GM18517 (cell line): ENCODE results near the gene LYRM1.
"Not testable (repeated sequence)": the region's sequence is repeated elsewhere in the genome, so short reads cannot be mapped to it uniquely, and the experiment has no call there.

Source experiments
- ATAC-seq: cut with Tn5 transposase; IDR thresholded peaks from one replicate; pipeline ENCODE4 v1.9.1; 2021; ENCODE audit warnings: mild to moderate bottlenecking, moderate library complexity; ENCODE audit not compliant: unreplicated experiment

LYRM1 gene

DNA sequence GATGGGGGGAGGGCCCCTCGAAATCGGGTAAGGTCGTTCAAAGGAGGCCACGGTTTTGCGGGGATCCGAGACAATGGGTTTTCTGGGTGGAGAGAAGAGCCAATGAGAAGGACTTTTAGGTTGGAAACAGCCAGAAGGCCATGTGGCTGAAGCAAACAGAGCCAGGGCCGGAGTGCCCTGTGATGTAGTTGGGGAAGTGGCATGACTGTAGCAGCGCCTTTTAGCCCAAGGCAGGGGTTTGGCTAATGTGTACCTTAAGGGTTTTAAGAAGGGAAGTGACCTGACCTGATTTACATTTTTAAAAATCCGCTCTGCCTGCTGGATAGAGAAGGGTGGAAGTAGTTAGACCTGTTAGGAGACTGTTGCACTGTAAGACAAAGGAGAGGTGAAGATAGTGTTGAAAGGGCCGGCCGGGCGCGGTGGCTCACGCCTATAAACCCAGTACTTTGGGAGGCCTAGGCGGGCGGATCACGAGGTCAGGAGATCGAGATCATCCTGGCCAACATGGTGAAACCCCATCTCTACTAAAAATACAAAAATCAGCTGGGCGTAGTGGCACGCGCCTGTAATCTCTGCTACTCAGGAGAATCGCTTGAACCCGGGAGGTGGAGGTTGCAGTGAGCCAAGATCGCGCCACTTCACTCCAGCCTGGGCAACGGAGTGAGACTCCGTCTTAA lies 1.0 kb downstream of the LYRM1 start:
- peak; percentile 18 for ATAC-seq

DNA sequence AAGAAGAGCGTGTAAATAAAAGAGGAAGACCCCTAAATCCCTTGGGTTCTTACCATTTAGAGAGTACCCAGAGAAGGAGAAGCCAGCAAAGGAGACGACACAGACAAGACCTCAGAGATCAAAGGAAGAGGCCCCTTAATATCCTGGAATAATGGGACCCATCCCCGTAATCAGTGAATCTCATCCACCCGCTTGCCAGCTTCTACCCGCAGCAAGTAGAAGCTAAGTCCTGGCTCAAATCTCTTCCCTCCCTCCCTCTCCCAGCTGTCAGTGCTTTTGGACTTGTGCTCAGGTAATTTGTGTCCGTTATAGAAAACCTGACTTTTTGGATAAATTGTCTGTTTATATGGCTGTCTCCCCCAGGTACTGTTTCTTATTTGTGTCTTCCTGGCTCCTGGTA lies 1.9 kb downstream of the LYRM1 start:
- ATAC-seq, result no peak

DNA sequence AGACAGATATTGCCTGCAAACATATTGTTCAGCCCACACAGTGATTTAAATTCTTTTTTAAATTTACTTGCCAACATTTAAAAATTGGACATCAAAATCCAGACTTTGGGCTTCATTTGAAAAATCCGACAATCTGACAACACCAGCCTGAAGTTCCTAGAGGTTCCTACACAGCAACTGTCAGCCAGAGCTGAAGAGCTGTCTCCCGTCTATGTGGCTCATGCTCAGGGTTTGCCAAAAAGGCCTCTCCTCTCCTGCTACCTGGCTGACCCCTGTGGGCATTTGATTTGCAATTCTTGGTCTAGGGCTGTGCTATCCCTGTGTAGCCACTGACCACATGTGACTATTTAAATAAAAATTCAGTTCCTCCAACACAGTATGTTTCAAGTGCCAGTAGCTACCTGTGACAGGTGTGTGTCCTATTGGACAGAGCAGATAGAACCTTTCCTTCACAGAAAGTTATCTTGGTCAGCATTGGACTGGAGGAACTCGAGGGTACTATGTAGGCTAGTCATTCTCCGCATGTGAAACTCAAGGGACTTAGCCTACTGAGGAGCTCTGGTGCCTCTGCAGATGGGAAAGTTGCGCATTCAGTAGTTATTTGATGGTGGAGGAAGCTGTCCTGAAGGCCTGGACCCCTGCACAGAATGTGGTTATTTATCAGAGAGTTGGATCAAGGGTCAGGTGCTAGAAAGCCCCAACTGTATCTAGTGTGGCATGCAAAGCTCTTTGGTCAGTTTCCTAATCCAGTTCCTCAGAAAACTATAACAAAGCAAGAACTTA lies 2.7 kb downstream of the LYRM1 start:
- ATAC-seq, result no peak

GRCh38 chr16:20903899-20904506 lies 3.4 kb downstream of the LYRM1 start:
- ATAC-seq, result no peak

DNA sequence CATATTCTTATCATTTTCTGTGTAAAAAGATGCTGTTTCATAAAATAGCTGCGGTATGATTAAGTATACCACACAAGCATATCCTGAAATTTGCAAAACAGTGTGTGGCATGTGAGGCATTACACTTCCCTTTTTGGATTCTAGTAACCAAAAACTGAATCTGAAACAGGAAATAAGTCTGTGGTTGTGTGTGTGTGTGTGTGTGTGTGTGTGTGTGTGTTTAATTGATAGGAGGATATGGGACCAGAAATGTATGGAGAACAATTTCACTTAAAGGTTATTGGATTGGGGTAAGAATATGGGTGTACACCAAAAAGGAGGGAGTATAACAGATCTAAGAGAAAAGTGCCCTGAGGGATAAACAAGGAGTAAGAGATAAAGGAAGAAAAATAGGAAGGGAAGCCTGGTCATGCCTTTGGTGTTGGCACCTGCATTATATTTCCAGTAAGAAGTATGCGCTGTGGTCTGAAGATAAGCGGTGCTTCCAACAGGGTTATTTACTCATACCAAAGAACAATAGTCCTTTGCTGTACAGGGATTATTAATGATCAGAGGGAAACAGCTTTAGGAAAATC lies 4.0 kb downstream of the LYRM1 start:
- no peak for ATAC-seq

DNA sequence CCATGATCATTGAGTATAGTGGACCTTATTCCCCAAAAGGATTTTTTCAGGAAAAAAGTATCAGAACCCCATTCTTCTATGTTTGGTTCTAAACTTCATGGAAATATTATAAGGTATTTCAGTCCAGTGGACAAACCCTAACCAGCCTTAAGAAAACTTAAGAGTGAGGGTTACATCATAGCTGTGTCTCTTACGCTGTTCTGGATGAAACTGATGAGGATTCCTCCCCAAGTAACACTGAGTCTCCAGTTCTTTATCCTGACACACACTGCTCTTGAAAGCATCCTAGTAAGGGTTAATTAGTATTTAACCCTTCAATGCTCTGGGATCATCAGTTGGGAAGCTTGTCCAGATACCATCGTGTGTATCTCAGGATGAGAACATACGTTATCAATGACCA lies 5.0 kb downstream of the LYRM1 start:
- no peak for ATAC-seq

DNA sequence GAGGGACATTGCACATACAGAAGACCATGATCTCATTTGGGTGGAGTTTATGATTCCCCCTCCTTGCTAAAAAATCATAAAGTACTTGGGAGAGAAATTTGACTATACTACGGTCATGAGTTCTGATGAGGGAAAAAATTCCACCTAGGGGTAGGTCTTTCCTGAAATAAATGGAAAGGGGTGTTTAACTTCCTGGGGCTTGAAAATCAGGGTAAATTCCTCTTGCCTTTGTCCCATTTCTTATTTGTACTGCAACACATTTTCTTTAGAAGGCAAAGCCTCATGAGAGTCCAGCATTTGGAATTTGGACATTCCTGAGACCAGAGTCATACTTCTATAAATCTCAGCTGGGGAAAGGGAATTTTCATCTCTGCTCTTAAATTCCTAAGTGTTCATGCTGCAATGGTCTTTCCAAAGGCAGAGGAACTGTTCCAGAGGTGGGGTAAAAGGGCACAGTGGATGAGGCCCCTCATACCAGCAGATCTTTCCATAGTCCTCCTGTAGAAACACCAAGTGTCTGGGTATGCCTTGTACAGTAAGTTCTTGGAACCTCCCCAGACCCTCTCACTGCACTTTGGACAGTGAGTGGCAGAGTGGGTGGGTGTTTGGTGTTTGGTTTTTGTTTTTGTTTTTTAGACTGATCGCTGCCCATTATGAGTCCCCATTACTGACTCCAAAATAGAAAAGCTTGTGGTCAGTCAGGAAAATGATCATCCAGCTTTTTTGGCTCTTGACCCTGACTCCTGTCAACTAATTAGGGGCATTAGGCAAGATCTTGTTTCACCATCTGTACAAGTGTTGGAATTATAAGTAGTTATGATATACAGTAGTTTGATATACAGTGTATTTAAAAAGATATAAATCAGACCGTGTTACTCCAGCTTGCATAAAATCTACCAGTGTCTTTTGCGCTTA lies 6.0 kb downstream of the LYRM1 start:
- ATAC-seq, result no peak

DNA sequence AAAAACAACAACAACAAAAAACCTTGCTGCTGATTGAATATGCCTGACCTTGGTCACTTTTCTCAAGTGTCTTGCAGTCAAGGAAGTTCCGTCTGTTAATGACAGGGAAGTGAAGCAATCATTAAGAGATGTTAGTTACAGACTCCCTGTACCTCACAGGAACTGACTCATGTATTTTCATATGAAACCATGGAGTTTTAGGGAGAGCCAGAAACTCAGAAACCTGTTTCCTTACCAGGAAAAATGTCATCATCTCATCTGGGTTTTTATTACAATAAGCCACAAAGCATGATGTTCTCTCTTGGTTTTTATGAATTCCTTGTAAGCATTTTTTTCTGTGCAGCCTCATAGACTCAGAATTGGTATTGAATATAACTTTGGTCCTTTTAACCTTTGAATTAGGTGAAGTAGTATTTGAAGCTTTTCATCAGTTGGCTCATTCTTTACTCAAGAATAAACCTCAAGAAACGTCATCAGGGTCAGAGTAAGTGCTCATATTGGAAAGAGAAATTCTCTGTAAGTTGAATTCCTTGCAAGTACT lies 10.3 kb downstream of the LYRM1 start:
- ATAC-seq, result no peak

GRCh38 chr16:20911361-20911760 lies 10.8 kb downstream of the LYRM1 start:
- no peak for ATAC-seq

DNA sequence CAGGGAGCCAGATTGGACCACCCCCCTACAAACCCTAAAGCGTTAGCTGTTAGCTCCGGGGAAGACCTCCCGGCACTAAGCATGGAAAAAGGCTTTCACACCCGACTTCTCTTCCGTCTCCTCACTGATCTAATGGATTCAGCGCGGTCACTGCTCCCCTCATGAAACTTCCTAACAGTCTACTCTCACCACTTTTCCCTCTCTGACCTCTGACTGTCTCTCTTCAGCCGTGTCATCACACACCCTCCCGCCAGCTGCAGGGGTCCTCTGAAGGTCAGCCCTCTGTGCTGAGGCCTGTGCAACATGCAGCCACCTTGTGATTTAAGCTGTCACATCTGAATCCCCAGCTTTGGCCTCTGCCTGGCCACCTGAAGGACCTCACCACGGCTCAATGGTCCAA lies 15.7 kb downstream of the LYRM1 start:
- no peak for ATAC-seq

GRCh38 chr16:20916942-20917341 lies 16.4 kb downstream of the LYRM1 start:
- ATAC-seq, result no peak

- ATAC-seq, result no peak
These were observed 18.1 kb downstream of the LYRM1 start for GRCh38 chr16:20918486-20919239.

DNA sequence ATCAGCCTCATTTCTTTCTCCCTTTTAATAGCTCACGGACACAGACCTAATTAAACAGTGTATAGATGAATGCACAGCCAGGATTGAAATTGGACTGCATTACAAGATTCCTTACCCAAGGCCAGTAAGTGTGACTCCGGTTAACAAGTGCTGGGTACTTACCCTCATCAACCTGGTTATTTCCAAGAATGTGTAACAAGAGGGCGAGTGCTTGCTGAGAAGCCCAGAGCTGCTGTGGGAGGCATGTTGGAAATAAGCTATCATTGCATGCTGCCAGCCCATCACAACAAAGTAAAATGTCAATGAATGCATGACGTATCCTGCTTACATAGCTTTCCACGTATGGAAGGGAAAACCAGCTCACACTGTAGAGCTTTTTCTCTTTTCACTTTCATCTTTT lies 19.5 kb downstream of the LYRM1 start:
- ATAC-seq, result no peak

GRCh38 chr16:20920799-20921198 lies 20.2 kb downstream of the LYRM1 start:
- ATAC-seq, result no peak

DNA sequence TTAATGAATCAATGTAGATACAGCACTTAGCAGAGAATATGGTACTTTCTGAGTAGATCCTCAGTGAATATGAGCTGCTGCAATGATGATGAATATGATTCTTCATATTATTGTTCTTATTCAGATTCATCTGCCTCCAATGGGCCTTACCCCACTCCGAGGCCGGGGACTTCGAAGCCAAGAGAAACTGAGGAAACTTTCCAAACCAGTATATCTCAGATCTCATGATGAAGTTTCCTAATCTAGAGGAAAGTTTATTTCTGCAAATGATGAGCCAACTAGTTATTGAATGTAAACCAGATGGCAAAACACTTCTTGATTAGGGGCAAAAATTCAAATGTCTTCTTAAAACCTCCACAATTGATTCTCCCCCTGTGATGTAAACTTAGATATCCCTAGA lies 23.3 kb downstream of the LYRM1 start:
- no peak for ATAC-seq

- ATAC-seq, result no peak
These were observed 25.2 kb downstream of the LYRM1 start for GRCh38 chr16:20925751-20926150.

DNA sequence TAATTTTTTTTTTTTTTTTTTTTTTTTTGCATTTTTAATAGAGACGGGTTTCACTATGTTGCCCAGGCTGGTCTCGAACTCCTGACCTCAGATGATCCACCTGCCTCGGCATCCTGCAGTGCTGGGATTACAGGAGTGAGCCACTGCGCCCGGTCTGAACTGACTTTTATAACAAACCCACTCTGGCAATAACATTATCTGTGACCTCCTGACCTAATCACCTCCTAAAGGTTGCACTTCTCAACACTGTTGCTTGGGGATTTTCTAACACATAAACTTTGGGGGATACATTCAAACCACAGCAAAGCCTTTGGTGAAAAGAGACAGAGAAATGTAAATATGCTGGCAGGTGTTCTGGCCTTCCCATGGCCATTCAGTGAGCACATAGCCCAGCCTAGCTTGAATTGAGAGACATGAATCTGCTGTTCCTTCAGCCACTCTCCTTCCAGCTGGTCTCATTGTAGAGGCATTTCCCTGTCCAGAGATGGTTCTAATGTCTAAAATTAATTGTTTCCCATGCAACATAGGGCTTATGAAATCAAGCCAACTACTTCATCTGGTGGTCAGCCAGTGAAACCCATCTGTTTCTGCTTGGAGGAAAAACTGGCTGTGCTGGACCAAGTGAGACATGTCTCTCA lies 28.3 kb downstream of the LYRM1 start:
- no peak for ATAC-seq

DNA sequence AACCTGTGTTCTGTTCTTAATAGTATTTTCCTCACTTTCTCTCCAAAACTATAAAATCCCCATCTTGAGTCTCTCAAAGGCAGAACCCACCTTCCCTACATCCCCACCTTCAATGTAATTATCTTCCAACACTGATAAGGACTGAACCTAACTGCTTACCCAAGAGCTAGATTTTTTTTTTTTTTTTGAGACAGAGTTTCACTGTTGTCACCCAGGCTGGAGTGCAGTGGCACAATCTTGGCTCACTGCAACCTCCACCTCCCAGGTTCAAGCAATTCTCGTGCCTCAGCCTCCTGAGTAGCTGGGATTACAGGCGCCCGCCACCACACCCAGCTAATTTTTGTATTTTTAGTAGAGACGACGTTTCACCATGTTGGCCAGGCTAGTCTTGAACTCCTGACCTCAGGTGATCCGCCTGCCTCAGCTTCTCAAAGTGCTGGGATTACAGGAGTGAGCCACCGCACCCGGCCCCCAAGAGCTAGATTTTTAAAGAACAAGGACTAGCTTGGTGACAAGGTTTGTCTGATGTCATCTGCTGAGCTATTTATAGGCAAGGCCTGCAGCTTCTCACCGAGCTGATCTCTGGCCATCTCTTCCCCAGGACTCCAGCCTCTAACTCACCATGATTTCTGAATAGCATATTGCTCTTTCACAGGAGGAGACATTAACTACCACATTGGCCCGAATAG lies 29.2 kb downstream of the LYRM1 start:
- ATAC-seq, result not testable (repeated sequence)

GRCh38 chr16:20930365-20930690 lies 29.8 kb downstream of the LYRM1 start:
- no peak for ATAC-seq
